ENCODE data around the gene IQGAP3. TPM values are rescaled to one million over a fixed set of nuclear protein-coding genes. Genes with fewer than 3 reads are reported as not detected.
"Not testable (repeated sequence)": the region's sequence is repeated elsewhere in the genome, so short reads cannot be mapped to it uniquely, and the experiment has no call there.

Gene IQGAP3
- total RNA-seq, 1 donor from 2014 or later = 3.7 TPM

DNA sequence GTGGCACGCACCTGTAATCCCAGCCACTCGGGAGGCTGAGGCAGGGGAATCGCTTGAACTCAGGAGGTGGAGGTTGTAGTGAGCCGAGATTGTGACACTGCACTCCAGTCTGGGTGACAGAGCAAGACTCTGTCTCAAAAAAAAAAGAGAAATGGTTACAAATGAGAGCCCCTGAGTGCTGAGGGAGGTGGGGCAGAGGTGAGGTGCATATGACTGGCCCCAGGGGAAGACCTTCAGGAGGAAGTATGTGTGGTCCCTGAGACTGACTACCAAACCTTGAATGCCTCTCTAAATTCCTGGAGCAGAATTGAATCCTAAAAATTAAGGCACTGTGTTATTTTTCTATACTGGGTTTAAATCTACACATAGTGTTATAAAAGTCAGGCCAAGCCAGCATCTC lies 35.0 kb upstream of the IQGAP3 start:
- H3K36me3 ChIP-seq (ENCODE audit: control insufficient read depth in 3 of 3, insufficient read depth in 3 of 3, low read length in 3 of 3) = not testable (repeated sequence)

GRCh38 chr1:156602557-156602993 lies 30.2 kb upstream of the IQGAP3 start:
- Histone ChIP-seq H3K36me3 (ENCODE audit: control insufficient read depth in 3 of 3, insufficient read depth in 3 of 3, low read length in 3 of 3) (peaks cover 7 to 10% (median 8%) of the 10 kb centered on the region in 3 donors), H3K9me3 (ENCODE audit: control insufficient read depth in 3 of 3, low read length in 3 of 3) (no peaks in the 10 kb centered on the region), H3K27me3 (ENCODE audit: control insufficient read depth in 3 of 3, insufficient read depth in 3 of 3, low read length in 3 of 3) (no peaks in the 10 kb centered on the region), H3K9ac (ENCODE audit: low read depth in 1 of 3, low read length in 3 of 3) (no peak overlapping the region), H3K4me3 (ENCODE audit: low read length in 3 of 3) (no peak overlapping the region), H3K4me1 (ENCODE audit: control insufficient read depth in 3 of 3, insufficient read depth in 3 of 3, low read length in 3 of 3) (peaks cover 9 to 21% (median 18%) of the 10 kb centered on the region in 3 donors), H3K27ac (ENCODE audit: low read depth, low read length) (no peak overlapping the region)

More for the DNA sequence above, 35.0 kb upstream of the IQGAP3 start:
- H3K9me3 ChIP-seq (ENCODE audit: control insufficient read depth in 3 of 3, low read length in 3 of 3); H3K4me1 ChIP-seq (ENCODE audit: control insufficient read depth in 3 of 3, insufficient read depth in 3 of 3, low read length in 3 of 3); H3K27ac ChIP-seq (ENCODE audit: low read depth, low read length); H3K9ac ChIP-seq (ENCODE audit: low read depth in 1 of 3, low read length in 3 of 3); H3K4me3 ChIP-seq (ENCODE audit: low read length in 3 of 3); H3K27me3 ChIP-seq (ENCODE audit: control insufficient read depth in 3 of 3, insufficient read depth in 3 of 3, low read length in 3 of 3): not testable (repeated sequence)

DNA sequence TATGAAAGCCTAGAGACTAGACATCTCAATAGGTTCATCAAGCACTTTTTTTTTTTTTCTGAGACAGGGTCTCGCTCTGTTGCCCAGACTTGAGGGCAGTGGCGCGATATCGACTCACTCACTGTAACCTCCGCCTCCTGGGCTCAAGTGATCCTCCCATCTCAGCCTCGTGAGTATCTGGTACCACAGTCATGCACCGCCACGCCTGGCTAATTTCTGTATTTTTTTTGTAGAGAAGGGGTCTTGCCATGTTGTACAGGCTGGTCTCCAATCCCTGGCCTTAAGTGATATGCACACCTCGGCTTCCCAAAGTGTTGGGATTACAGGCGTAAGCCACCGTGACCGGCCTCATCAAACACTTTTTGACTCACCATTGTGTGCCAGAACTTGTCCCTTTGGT lies 29.5 kb upstream of the IQGAP3 start:
- Histone ChIP-seq H3K9ac (ENCODE audit: low read depth in 1 of 3, low read length in 3 of 3) (peak overlapping the region; percentile 76 to 92 (median 85)), H3K4me3 (ENCODE audit: low read length in 3 of 3) (peak overlapping the region; percentile 82 to 99 (median 98)), H3K9me3 (ENCODE audit: control insufficient read depth in 3 of 3, low read length in 3 of 3) (no peaks in the 10 kb centered on the region), H3K4me1 (ENCODE audit: control insufficient read depth in 3 of 3, insufficient read depth in 3 of 3, low read length in 3 of 3) (peaks cover 9 to 21% (median 18%) of the 10 kb centered on the region in 3 donors), H3K27ac (ENCODE audit: low read depth, low read length) (peak overlapping the region; percentile 62), H3K36me3 (ENCODE audit: control insufficient read depth in 3 of 3, insufficient read depth in 3 of 3, low read length in 3 of 3) (peaks cover 14 to 17% (median 14%) of the 10 kb centered on the region in 3 donors), H3K27me3 (ENCODE audit: control insufficient read depth in 3 of 3, insufficient read depth in 3 of 3, low read length in 3 of 3) (no peaks in the 10 kb centered on the region)

GRCh38 chr1:156601122-156601830 lies 28.9 kb upstream of the IQGAP3 start, which contains the start of gene GPATCH4:
Gene GPATCH4 (minus strand): TSS chr1:156601479.
- no peaks in the 10 kb centered on the region for H3K9me3 ChIP-seq (ENCODE audit: control insufficient read depth in 3 of 3, low read length in 3 of 3)
- H3K27me3 ChIP-seq (ENCODE audit: control insufficient read depth in 3 of 3, insufficient read depth in 3 of 3, low read length in 3 of 3) = no peaks in the 10 kb centered on the region
- H3K36me3 ChIP-seq (ENCODE audit: control insufficient read depth in 3 of 3, insufficient read depth in 3 of 3, low read length in 3 of 3) = peaks cover 18 to 23% (median 20%) of the 10 kb centered on the region in 3 donors
- peaks cover 9 to 21% (median 18%) of the 10 kb centered on the region in 3 donors for H3K4me1 ChIP-seq (ENCODE audit: control insufficient read depth in 3 of 3, insufficient read depth in 3 of 3, low read length in 3 of 3)
- H3K9ac ChIP-seq (ENCODE audit: low read depth in 1 of 3, low read length in 3 of 3) = peak within 1 kb of the TSS; percentile 76 to 92 (median 85)
- H3K4me3 ChIP-seq (ENCODE audit: low read length in 3 of 3) = peak within 1 kb of the TSS; percentile 82 to 99 (median 98)
- H3K27ac ChIP-seq (ENCODE audit: low read depth, low read length) = peak within 1 kb of the TSS; percentile 62

GRCh38 chr1:156600733-156601121 lies 28.4 kb upstream of the IQGAP3 start:
- Histone ChIP-seq H3K27me3 (ENCODE audit: control insufficient read depth in 3 of 3, insufficient read depth in 3 of 3, low read length in 3 of 3) (no peaks in the 10 kb centered on the region), H3K36me3 (ENCODE audit: control insufficient read depth in 3 of 3, insufficient read depth in 3 of 3, low read length in 3 of 3) (peaks cover 23 to 29% (median 26%) of the 10 kb centered on the region in 3 donors), H3K4me1 (ENCODE audit: control insufficient read depth in 3 of 3, insufficient read depth in 3 of 3, low read length in 3 of 3) (peaks cover 9 to 21% (median 18%) of the 10 kb centered on the region in 3 donors), H3K27ac (ENCODE audit: low read depth, low read length) (peak overlapping the region; percentile 62), H3K4me3 (ENCODE audit: low read length in 3 of 3) (peak overlapping the region; percentile 82 to 99 (median 98)), H3K9ac (ENCODE audit: low read depth in 1 of 3, low read length in 3 of 3) (peak overlapping the region; percentile 76 to 92 (median 85)), H3K9me3 (ENCODE audit: control insufficient read depth in 3 of 3, low read length in 3 of 3) (no peaks in the 10 kb centered on the region)

DNA sequence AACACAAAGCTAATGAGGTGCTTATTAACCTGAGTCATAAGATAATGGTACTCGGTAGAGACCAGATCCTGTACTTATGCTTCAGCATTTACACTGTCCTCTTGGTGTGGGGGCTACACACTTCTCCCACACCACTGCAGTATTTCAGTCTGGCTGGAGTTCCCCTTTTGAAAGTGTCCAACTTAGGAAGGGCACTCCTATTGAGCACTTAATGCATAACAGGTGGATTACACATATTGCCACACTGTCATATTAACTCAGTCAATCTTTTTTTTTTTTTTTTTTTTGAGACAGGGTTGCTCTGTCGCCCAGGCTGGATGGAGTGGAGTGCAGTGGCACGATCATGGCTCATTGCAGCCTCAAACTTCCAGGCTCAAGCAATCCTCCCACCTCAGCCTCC lies 27.4 kb upstream of the IQGAP3 start:
- no peak overlapping the region for H3K9ac ChIP-seq (ENCODE audit: low read depth in 1 of 3, low read length in 3 of 3)

GRCh38 chr1:156598731-156599432 lies 26.5 kb upstream of the IQGAP3 start:
- no peak overlapping the region for H3K27ac ChIP-seq (ENCODE audit: low read depth, low read length)
- H3K4me3 ChIP-seq (ENCODE audit: low read length in 3 of 3) = no peak overlapping the region
- H3K4me1 ChIP-seq (ENCODE audit: control insufficient read depth in 3 of 3, insufficient read depth in 3 of 3, low read length in 3 of 3) = peaks cover 9 to 21% (median 18%) of the 10 kb centered on the region in 3 donors
- H3K27me3 ChIP-seq (ENCODE audit: control insufficient read depth in 3 of 3, insufficient read depth in 3 of 3, low read length in 3 of 3) = no peaks in the 10 kb centered on the region
- H3K36me3 ChIP-seq (ENCODE audit: control insufficient read depth in 3 of 3, insufficient read depth in 3 of 3, low read length in 3 of 3) = peaks cover 36 to 47% (median 36%) of the 10 kb centered on the region in 3 donors
- H3K9ac ChIP-seq (ENCODE audit: low read depth in 1 of 3, low read length in 3 of 3) = no peak overlapping the region
- H3K9me3 ChIP-seq (ENCODE audit: control insufficient read depth in 3 of 3, low read length in 3 of 3) = no peaks in the 10 kb centered on the region

More for the DNA sequence above, 27.4 kb upstream of the IQGAP3 start:
- Histone ChIP-seq H3K4me1 (ENCODE audit: control insufficient read depth in 3 of 3, insufficient read depth in 3 of 3, low read length in 3 of 3) (peaks cover 9 to 21% (median 18%) of the 10 kb centered on the region in 3 donors), H3K9me3 (ENCODE audit: control insufficient read depth in 3 of 3, low read length in 3 of 3) (no peaks in the 10 kb centered on the region), H3K27me3 (ENCODE audit: control insufficient read depth in 3 of 3, insufficient read depth in 3 of 3, low read length in 3 of 3) (no peaks in the 10 kb centered on the region), H3K4me3 (ENCODE audit: low read length in 3 of 3) (no peak overlapping the region), H3K27ac (ENCODE audit: low read depth, low read length) (no peak overlapping the region), H3K36me3 (ENCODE audit: control insufficient read depth in 3 of 3, insufficient read depth in 3 of 3, low read length in 3 of 3) (peaks cover 31 to 38% (median 33%) of the 10 kb centered on the region in 3 donors)

DNA sequence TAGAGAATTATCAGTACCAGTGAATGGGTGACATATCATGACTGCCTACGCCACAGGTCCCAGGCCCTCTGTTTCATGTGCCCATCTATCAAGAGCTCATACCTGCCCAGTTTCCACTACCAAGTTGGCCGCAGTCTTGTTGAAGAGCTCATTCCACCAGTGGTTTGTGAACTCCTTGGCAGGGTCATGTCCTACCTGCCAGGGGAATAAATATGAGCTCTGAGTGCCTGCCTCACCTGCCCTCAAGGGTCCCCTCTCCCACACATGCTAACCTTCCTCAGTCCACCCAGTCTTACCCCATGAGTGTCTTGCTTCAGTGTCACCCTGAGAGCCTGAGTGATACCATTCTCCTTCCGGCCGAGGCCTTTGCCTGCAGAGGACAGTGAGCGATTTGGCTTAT lies 25.8 kb upstream of the IQGAP3 start:
- H3K9me3 ChIP-seq (ENCODE audit: control insufficient read depth in 3 of 3, low read length in 3 of 3) = no peaks in the 10 kb centered on the region
- peaks cover 9 to 24% (median 18%) of the 10 kb centered on the region in 3 donors for H3K4me1 ChIP-seq (ENCODE audit: control insufficient read depth in 3 of 3, insufficient read depth in 3 of 3, low read length in 3 of 3)
- no peak overlapping the region for H3K4me3 ChIP-seq (ENCODE audit: low read length in 3 of 3)
- H3K9ac ChIP-seq (ENCODE audit: low read depth in 1 of 3, low read length in 3 of 3) = no peak overlapping the region
- no peaks in the 10 kb centered on the region for H3K27me3 ChIP-seq (ENCODE audit: control insufficient read depth in 3 of 3, insufficient read depth in 3 of 3, low read length in 3 of 3)
- H3K36me3 ChIP-seq (ENCODE audit: control insufficient read depth in 3 of 3, insufficient read depth in 3 of 3, low read length in 3 of 3) = peaks cover 38 to 51% (median 41%) of the 10 kb centered on the region in 3 donors
- H3K27ac ChIP-seq (ENCODE audit: low read depth, low read length) = no peak overlapping the region

- no peak overlapping the region for H3K9ac ChIP-seq (ENCODE audit: low read depth in 1 of 3, low read length in 3 of 3)
- H3K4me3 ChIP-seq (ENCODE audit: low read length in 3 of 3) = no peak overlapping the region
- no peak overlapping the region for H3K27ac ChIP-seq (ENCODE audit: low read depth, low read length)
- no peaks in the 10 kb centered on the region for H3K9me3 ChIP-seq (ENCODE audit: control insufficient read depth in 3 of 3, low read length in 3 of 3)
- H3K27me3 ChIP-seq (ENCODE audit: control insufficient read depth in 3 of 3, insufficient read depth in 3 of 3, low read length in 3 of 3) = no peaks in the 10 kb centered on the region
- H3K4me1 ChIP-seq (ENCODE audit: control insufficient read depth in 3 of 3, insufficient read depth in 3 of 3, low read length in 3 of 3) = peaks cover 9 to 30% (median 19%) of the 10 kb centered on the region in 3 donors
- H3K36me3 ChIP-seq (ENCODE audit: control insufficient read depth in 3 of 3, insufficient read depth in 3 of 3, low read length in 3 of 3) = peaks cover 43 to 58% (median 45%) of the 10 kb centered on the region in 3 donors
Measured at GRCh38 chr1:156596426-156596825, 24.1 kb upstream of the IQGAP3 start.

DNA sequence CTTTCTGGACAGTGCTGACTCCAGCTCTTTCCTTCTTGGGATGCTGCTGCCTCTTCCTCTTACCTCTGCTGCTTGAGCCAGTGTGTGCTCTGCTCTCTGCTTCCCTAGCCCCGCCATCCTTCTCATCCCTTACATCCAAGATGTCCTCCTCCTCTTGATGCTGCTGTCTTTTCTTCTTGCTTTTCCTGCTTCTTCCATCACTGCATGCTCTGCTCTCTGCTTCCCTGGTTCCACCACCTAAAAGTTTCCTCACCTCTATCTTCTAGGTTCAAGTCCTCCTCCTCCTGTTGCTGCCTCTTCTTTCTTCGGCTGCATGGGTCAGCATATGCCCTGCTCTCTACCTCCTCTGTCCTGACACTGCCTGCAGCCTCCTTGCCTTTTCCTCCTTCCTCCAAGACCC lies 22.7 kb upstream of the IQGAP3 start:
- no peaks in the 10 kb centered on the region for H3K27me3 ChIP-seq (ENCODE audit: control insufficient read depth in 3 of 3, insufficient read depth in 3 of 3, low read length in 3 of 3)
- H3K4me1 ChIP-seq (ENCODE audit: control insufficient read depth in 3 of 3, insufficient read depth in 3 of 3, low read length in 3 of 3) = peaks cover 11 to 26% (median 13%) of the 10 kb centered on the region in 3 donors
- H3K27ac ChIP-seq (ENCODE audit: low read depth, low read length) = no peak overlapping the region
- peaks cover 43 to 58% (median 45%) of the 10 kb centered on the region in 3 donors for H3K36me3 ChIP-seq (ENCODE audit: control insufficient read depth in 3 of 3, insufficient read depth in 3 of 3, low read length in 3 of 3)
- H3K9ac ChIP-seq (ENCODE audit: low read depth in 1 of 3, low read length in 3 of 3) = no peak overlapping the region
- H3K4me3 ChIP-seq (ENCODE audit: low read length in 3 of 3) = no peak overlapping the region
- no peaks in the 10 kb centered on the region for H3K9me3 ChIP-seq (ENCODE audit: control insufficient read depth in 3 of 3, low read length in 3 of 3)

Measured in skeletal muscle tissue (tissue), 4 donors.